Measurements from ENCODE around the gene MEIS2. TPM values are rescaled to one million over a fixed set of nuclear protein-coding genes. Genes with fewer than 3 reads are reported as not detected.
A peak's percentile ranks its signal among the peaks of the same experiment; 100 is the strongest.

The MEIS2 gene
- total and polyA plus RNA-seq, 2 donors (not counting 3 experiments of a cell fraction or from before 2014, with no cell fraction given): 22.5 to 26.2 TPM

DNA sequence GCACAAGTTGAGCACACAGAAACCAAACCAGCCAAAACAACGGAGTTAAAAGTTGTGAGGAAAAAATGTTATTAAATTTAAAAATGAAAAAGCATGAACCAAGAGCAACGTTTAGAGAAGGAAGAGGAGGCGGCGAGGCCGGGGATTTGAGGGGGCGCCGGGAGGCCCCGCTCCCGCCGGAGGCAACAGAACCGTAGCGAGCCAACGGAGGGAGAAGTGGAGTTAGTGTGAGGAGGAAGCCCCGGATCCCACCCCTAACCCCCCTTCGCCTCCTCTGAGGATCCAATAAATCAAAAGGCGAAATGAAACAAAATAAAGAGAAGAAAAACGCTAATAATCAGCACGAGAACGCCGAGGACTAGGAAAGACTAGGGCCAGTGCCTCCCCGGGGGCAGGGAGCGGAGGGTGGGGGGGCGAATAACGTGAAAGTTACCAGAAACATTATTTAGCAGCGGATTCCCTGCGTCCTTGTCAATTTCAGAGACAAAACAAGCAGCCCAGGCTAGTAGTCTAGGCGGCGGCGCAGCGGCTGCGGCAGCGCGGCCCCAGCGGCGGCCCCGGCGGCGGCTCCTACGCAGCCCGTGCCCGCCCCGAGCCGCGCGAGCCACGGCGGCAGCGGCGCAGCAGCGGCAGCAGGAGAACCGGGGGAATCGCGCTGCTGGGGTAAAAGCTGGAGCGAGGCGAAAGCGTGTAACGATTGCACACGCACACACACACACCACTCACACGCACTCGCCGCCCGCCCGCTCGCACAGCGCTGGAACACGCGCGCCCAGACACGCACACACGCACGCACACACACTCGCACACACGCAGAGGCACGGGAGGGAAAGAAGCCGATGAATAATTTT is 1.7 kb downstream of the MEIS2 start:
- ChIA-PET CTCF (interaction anchor here (0.7 to 1.5 kb wide), 2 partner anchors 12 to 35 kb away, joined by 3 read pairs; no protein-coding TSS in a partner anchor), POLR2A (no interaction called here)
- intact Hi-C loops (cut with micrococcal nuclease) (loop anchor here (1.0 to 5.0 kb wide), 4 partner anchors 40 to 1791 kb away; partner anchors contain the start of gene SPRED1), dilution Hi-C loops (cut with MboI; ENCODE audit: extremely low pct_ligation_motif_present, low sequenced_read_pairs) (no loop called here)
- peak overlapping the region; percentile 89 to 95 (median 92) for H3K4me3 ChIP-seq (replicated peaks in 1 of 3; ENCODE audit: insufficient read depth in 1 of 3, low read depth in 1 of 3, low read length in 3 of 3)
- peak overlapping the region; percentile 83 for H3K27ac ChIP-seq (ENCODE audit: insufficient read depth, low read depth, low read length)
- H3K4me1 ChIP-seq (ENCODE audit: control insufficient read depth, extremely low read depth, insufficient read depth, low read length): peaks cover 24% of the 10 kb centered on the region
- no peaks in the 10 kb centered on the region for H4K20me1 ChIP-seq (replicated peaks; ENCODE audit: control insufficient read depth, extremely low read depth, insufficient read depth, low read length)
- peak overlapping the region; percentile 94 for H2AFZ ChIP-seq (ENCODE audit: low read depth, low read length)
- peak overlapping the region; percentile 84 for H3K4me2 ChIP-seq (ENCODE audit: insufficient read depth, low read length)
- H3K36me3 ChIP-seq (ENCODE audit: control insufficient read depth in 2 of 2, extremely low read depth in 1 of 2, insufficient read depth in 2 of 2, low read length in 2 of 2): peaks cover 0 to 2% of the 10 kb centered on the region in 2 experiments
- BruUV-seq (replicated peaks): no TSS peak
- H3K79me2 ChIP-seq (ENCODE audit: control insufficient read depth, insufficient read depth, low read length): peaks cover 20% of the 10 kb centered on the region
- peaks cover 1 to 15% of the 10 kb centered on the region in 2 experiments for H3K27me3 ChIP-seq (ENCODE audit: control insufficient read depth in 2 of 2, insufficient read depth in 2 of 2, low read length in 2 of 2)
- peak; percentile 56 for DNase-seq (ENCODE audit: low read depth, low spot score)
- H3K9me3 ChIP-seq (replicated peaks; ENCODE audit: control insufficient read depth, insufficient read depth, low read length): no peaks in the 10 kb centered on the region
- TF ChIP-seq GATA2 (IDR thresholded peaks at IDR 0.05; ENCODE audit: insufficient read depth, insufficient read length, low read depth, low read length) (no peak), POLR2AphosphoS5 (IDR thresholded peaks at IDR 0.05; ENCODE audit: insufficient read depth, low read depth, low read length) (no peak), JUN (IDR thresholded peaks at IDR 0.05; ENCODE audit: borderline replicate concordance, insufficient read depth, insufficient read length, low read depth) (no peak), CTCF (IDR thresholded peaks at IDR 0.05; ENCODE audit: extremely low read depth in 1 of 2, insufficient read depth in 1 of 2, low read depth in 1 of 2, low read length in 2 of 2) (no peak), FOS (IDR thresholded peaks at IDR 0.05; ENCODE audit: borderline replicate concordance, insufficient read depth, low read length) (no peak), MYC (IDR thresholded peaks at IDR 0.05; ENCODE audit: low read depth, low read length) (no peak), POLR2A (IDR thresholded peaks at IDR 0.05; ENCODE audit: low read depth, low read length) (peak; percentile 5)
- TF ChIP-seq, protein P1, sequence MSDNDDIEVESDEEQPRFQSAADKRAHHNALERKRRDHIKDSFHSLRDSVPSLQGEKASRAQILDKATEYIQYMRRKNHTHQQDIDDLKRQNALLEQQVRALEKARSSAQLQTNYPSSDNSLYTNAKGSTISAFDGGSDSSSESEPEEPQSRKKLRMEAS (IDR thresholded peaks at IDR 0.05; ENCODE audit: insufficient read depth, insufficient read length): no peak
- H3K9me1 ChIP-seq (replicated peaks; ENCODE audit: control insufficient read depth, extremely low read depth, insufficient read depth, low read length): no peaks in the 10 kb centered on the region
- peak; percentile 50 for FAIRE-seq
- H3K9ac ChIP-seq (replicated peaks; ENCODE audit: extremely low read depth, insufficient read depth, low read length): peak overlapping the region; percentile 92
